Panc1 (cell line): ENCODE data around the gene CLEC2L. TPM values are rescaled to one million over a fixed set of nuclear protein-coding genes. Genes with fewer than 3 reads are reported as not detected.

ENCODE experiments used
- ATAC-seq: fragments of 200-7000 bp; cut with Tn5 transposase; 2 replicates; pipeline ENCODE4 v1.9.1; 2020; ENCODE audit warnings: mild to moderate bottlenecking, moderate library complexity
- BruUV-seq: library from RNA; stranded (reverse); fragments of 400-500 nt; replicated peaks from 2 replicates; lab custom pipeline; 2021; lab: Mats Ljungman, UMichigan
- CTCF ChIA-PET: fragments of 300-600 bp; sonication (Branson Sonifier 250); formaldehyde crosslinking; loops from one replicate; lab custom pipeline; 2022; ENCODE audit warnings: antibody characterized with exemption; lab: Charles Lee
- POLR2A ChIA-PET: fragments of 300-600 bp; sonication (Branson Sonifier 250); formaldehyde crosslinking; loops from one replicate; lab custom pipeline; 2022; ENCODE audit warnings: antibody characterized with exemption; lab: Charles Lee
- DNase-seq: peaks from one replicate; pipeline ENCODE4 v3.0.0-alpha.2; 2010; ENCODE audit warnings: low read depth, low spot score
- H3K27ac ChIP-seq: 2 replicates; pipeline ENCODE4 v1.5.1; 2011; ENCODE audit warnings: mild to moderate bottlenecking, low read length, inconsistent platforms
- H3K27me3 ChIP-seq: fragments of 200-500 bp; sonication (Bioruptor generic); 2 replicates; pipeline ENCODE4 v1.6.0; 2014; ENCODE audit warnings: low read length, inconsistent platforms; ENCODE audit not compliant: control insufficient read depth, insufficient read depth
- H3K36me3 ChIP-seq: fragments of 200-500 bp; sonication (Bioruptor generic); 2 replicates; pipeline ENCODE4 v1.5.1; 2014; ENCODE audit warnings: inconsistent platforms, mild to moderate bottlenecking, low read length, moderate library complexity; ENCODE audit not compliant: control insufficient read depth, insufficient read depth
- H3K4me1 ChIP-seq: 2 replicates; pipeline ENCODE4 v1.5.1; 2011; ENCODE audit warnings: inconsistent platforms, mild to moderate bottlenecking, low read length, moderate library complexity; ENCODE audit not compliant: control insufficient read depth, insufficient read depth
- H3K4me3 ChIP-seq, 2 experiments: 2 replicates each; pipeline ENCODE4 v1.5.1; 2011 to 2012; ENCODE audit warnings: low read depth in 2 of 2, low read length in 2 of 2, mild to moderate bottlenecking in 2 of 2, inconsistent platforms in 1 of 2, moderate library complexity in 1 of 2
- H3K9me3 ChIP-seq: fragments of 200-500 bp; sonication (Bioruptor generic); 2 replicates; pipeline ENCODE4 v1.5.1; 2014; ENCODE audit warnings: low read depth, mild to moderate bottlenecking, inconsistent platforms, low read length, moderate library complexity; ENCODE audit not compliant: control insufficient read depth, insufficient read depth
- CTCF ChIP-seq: fragments of 450-650 bp; IDR thresholded peaks from 2 replicates; pipeline ENCODE4 v1.5.1; 2017; ENCODE audit warnings: mild to moderate bottlenecking
- POLR2AphosphoS5 ChIP-seq: IDR thresholded peaks from 2 replicates; pipeline ENCODE4 v1.6.1; 2012; ENCODE audit warnings: mild to moderate bottlenecking, low read depth, low read length, moderate library complexity
- SIN3A ChIP-seq: IDR thresholded peaks from 2 replicates; pipeline ENCODE4 v1.6.1; 2012; ENCODE audit warnings: low read depth, mild to moderate bottlenecking, low read length, moderate library complexity, borderline replicate concordance; ENCODE audit not compliant: insufficient read depth
- TCF7L2 ChIP-seq: IDR thresholded peaks from 2 replicates; pipeline ENCODE4 v1.6.1; 2011; ENCODE audit warnings: mild to moderate bottlenecking, low read depth, low read length, inconsistent platforms
- in situ Hi-C: cut with HindIII; loops from 2 replicates; pipeline ENCODE4 v1.10.0; 2016; ENCODE audit warnings: low sequenced_read_pairs, low pct_unique_long_range_greater_than_20kb
- intact Hi-C: fragments of 100-400 bp; cut with micrococcal nuclease; formaldehyde crosslinking; loops from one replicate; pipeline ENCODE4 v1.10.0; 2022; ENCODE audit not compliant: unreplicated experiment
- total RNA-seq: library from RNA; stranded (reverse); gene quantifications from one replicate; pipeline ENCODE4 v1.2.1, GENCODE V29; 2021; ENCODE audit not compliant: unreplicated experiment
- TF ChIP-seq, protein P1 (sequence below), 2 experiments: IDR thresholded peaks; 2 replicates each; pipeline ENCODE4 v1.6.1; 2011 to 2012; ENCODE audit warnings: low read depth in 2 of 2, control low read depth in 1 of 2, low read length in 1 of 2, mild to moderate bottlenecking in 1 of 2, moderate library complexity in 1 of 2; ENCODE audit not compliant: insufficient read depth in 1 of 2

CLEC2L gene
- total RNA-seq, 1 experiment from 2014 or later = not detected

GRCh38 chr7:139534966-139535651 lies 11.6 kb downstream of the CLEC2L start:
- no TSS peak for BruUV-seq
- in situ Hi-C loops = no loop called here
- Histone ChIP-seq H3K4me1 (no peaks in the 10 kb centered on the region), H3K36me3 (no peaks in the 10 kb centered on the region), H3K4me3 (no peak overlapping the region), H3K9me3 (no peaks in the 10 kb centered on the region), H3K27me3 (peaks cover 14% of the 10 kb centered on the region), H3K27ac (no peak overlapping the region)
- ChIA-PET POLR2A (no interaction called here), CTCF (no interaction called here)
- ATAC-seq = no peak
- intact Hi-C loops = no loop called here
- TF ChIP-seq TCF7L2 = no peak
- TF ChIP-seq, protein P1, sequence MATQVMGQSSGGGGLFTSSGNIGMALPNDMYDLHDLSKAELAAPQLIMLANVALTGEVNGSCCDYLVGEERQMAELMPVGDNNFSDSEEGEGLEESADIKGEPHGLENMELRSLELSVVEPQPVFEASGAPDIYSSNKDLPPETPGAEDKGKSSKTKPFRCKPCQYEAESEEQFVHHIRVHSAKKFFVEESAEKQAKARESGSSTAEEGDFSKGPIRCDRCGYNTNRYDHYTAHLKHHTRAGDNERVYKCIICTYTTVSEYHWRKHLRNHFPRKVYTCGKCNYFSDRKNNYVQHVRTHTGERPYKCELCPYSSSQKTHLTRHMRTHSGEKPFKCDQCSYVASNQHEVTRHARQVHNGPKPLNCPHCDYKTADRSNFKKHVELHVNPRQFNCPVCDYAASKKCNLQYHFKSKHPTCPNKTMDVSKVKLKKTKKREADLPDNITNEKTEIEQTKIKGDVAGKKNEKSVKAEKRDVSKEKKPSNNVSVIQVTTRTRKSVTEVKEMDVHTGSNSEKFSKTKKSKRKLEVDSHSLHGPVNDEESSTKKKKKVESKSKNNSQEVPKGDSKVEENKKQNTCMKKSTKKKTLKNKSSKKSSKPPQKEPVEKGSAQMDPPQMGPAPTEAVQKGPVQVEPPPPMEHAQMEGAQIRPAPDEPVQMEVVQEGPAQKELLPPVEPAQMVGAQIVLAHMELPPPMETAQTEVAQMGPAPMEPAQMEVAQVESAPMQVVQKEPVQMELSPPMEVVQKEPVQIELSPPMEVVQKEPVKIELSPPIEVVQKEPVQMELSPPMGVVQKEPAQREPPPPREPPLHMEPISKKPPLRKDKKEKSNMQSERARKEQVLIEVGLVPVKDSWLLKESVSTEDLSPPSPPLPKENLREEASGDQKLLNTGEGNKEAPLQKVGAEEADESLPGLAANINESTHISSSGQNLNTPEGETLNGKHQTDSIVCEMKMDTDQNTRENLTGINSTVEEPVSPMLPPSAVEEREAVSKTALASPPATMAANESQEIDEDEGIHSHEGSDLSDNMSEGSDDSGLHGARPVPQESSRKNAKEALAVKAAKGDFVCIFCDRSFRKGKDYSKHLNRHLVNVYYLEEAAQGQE (IDR thresholded peaks at IDR 0.05; ENCODE audit: insufficient read depth in 1 of 2, low read depth in 2 of 2, low read length in 1 of 2) = no peak
- TF ChIP-seq SIN3A = no peak
- no peak for TF ChIP-seq POLR2AphosphoS5
- TF ChIP-seq CTCF = no peak
- DNase-seq = no peak

DNA sequence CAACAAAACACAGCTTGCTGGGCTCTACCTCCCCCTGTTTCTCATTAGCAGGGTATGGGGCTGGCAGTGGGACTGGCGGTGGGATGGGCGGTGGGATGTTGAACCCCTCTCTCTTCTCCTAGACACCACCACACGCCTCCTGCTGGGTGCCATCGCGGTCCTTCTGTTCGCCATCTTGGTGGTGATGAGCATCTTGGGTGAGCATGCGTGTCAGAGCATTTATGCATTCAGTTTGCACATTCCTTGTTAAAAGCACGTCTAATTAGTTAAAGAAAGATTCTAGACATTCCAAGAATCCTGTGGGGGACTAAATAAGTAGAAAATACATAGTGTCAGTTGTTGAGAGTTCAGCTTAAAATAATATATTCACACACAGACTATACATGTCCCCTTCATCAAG lies 12.7 kb downstream of the CLEC2L start:
- Histone ChIP-seq H3K9me3 (no peaks in the 10 kb centered on the region), H3K27me3 (peaks cover 14% of the 10 kb centered on the region), H3K4me3 (no peak overlapping the region), H3K36me3 (no peaks in the 10 kb centered on the region), H3K27ac (no peak overlapping the region), H3K4me1 (no peaks in the 10 kb centered on the region)
- ChIA-PET POLR2A (no interaction called here), CTCF (no interaction called here)
- intact Hi-C loops = no loop called here
- DNase-seq = no peak
- BruUV-seq = no TSS peak
- TF ChIP-seq CTCF (no peak), POLR2AphosphoS5 (no peak), TCF7L2 (no peak), SIN3A (no peak)
- TF ChIP-seq, protein P1 (IDR thresholded peaks at IDR 0.05; ENCODE audit: insufficient read depth in 1 of 2, low read depth in 2 of 2, low read length in 1 of 2) = no peak
- in situ Hi-C loops = no loop called here
- no peak for ATAC-seq
